Stimulated activated naive B cell treated with anti-CD40 and anti-IgM and Interleukin-4, amounts not matched to agents 10 μg/mL and 1 μg/mL and 100 μg/mL, for 72 hours (primary cell): ENCODE measurements around the gene MYO18B.
A peak's percentile ranks its signal among the peaks of the same experiment; 100 is the strongest.
"Not testable (repeated sequence)": the region's sequence is repeated elsewhere in the genome, so short reads cannot be mapped to it uniquely, and the experiment has no call there.

Experiments used
- ATAC-seq, 2 donors: fragments of 150-1000 bp; cut with Tn5 transposase; replicated peaks; 2 replicates each; pipeline ENCODE4 v1.10.0; 2021; ENCODE audit warnings: moderate library complexity in 1 of 2
- DNase-seq: peaks from one replicate; pipeline ENCODE4 v3.0.0; 2021
- H3K27ac Mint-ChIP-seq: one replicate; pipeline ENCODE4 v1.8.0; 2022; ENCODE audit warnings: mild to moderate bottlenecking, mixed read lengths
- H3K27me3 Mint-ChIP-seq, 2 donors: one replicate each; pipeline ENCODE4 v1.8.0; 2022; ENCODE audit warnings: mixed read lengths in 2 of 2
- H3K36me3 Mint-ChIP-seq, 2 donors: one replicate each; pipeline ENCODE4 v1.8.0; 2022; ENCODE audit warnings: mixed read lengths in 2 of 2, mild to moderate bottlenecking in 1 of 2
- H3K4me1 Mint-ChIP-seq, 2 donors: one replicate each; pipeline ENCODE4 v1.8.0; 2022; ENCODE audit warnings: mixed read lengths in 2 of 2, mild to moderate bottlenecking in 1 of 2
- H3K4me3 Mint-ChIP-seq, 2 donors: one replicate each; pipeline ENCODE4 v1.8.0; 2022; ENCODE audit warnings: mild to moderate bottlenecking in 2 of 2, mixed read lengths in 2 of 2, moderate library complexity in 1 of 2
- H3K9me3 Mint-ChIP-seq, 2 donors: one replicate each; pipeline ENCODE4 v1.8.0; 2022; ENCODE audit warnings: mixed read lengths in 2 of 2, mild to moderate bottlenecking in 1 of 2

The MYO18B gene

GRCh38 chr22:25704701-25705100, 37.3 kb upstream of the MYO18B start:
- DNase-seq, result no peak
- peak in 1 of 2 donors; percentile 43 for ATAC-seq
- Mint-ChIP-seq H3K36me3 (peaks cover 35 to 61% of the 10 kb centered on the region in 2 donors), H3K4me3 (no peak overlapping the region), H3K27me3 (no peaks in the 10 kb centered on the region), H3K4me1 (peaks cover 7 to 14% of the 10 kb centered on the region in 2 donors), H3K9me3 (no peaks in the 10 kb centered on the region), H3K27ac (no peak overlapping the region)

DNA sequence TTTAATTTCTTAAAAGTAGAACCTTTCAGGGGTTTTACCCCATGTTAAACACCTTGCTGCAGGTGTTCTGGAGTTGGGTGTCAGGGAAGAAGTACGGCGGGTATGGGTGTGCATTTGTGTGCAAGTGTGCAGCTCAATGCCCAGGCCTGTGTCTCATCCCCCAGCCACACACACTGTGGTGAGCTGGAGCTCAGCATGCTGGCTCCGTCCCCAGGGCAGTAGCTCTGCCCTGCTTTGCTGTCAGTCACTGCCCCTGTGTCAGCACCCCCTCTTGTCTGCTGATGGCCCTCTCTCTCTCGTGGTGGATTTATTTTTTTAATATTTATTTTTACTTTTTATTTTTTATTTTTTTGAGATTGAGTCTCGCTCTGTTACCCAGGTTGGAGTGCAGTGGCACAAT, 35.8 kb upstream of the MYO18B start:
- H3K9me3 Mint-ChIP-seq, result no peaks in the 10 kb centered on the region
- H3K4me3 Mint-ChIP-seq, result no peak overlapping the region
- peaks cover 33 to 57% of the 10 kb centered on the region in 2 donors for H3K36me3 Mint-ChIP-seq
- H3K4me1 Mint-ChIP-seq, result peaks cover 7 to 9% of the 10 kb centered on the region in 2 donors
- DNase-seq (no peak), ATAC-seq (no peak)
- no peaks in the 10 kb centered on the region for H3K27me3 Mint-ChIP-seq
- H3K27ac Mint-ChIP-seq, result no peak overlapping the region

- not testable (repeated sequence) for ATAC-seq, H3K4me3 Mint-ChIP-seq, H3K4me1 Mint-ChIP-seq, DNase-seq, H3K9me3 Mint-ChIP-seq, H3K27me3 Mint-ChIP-seq
- H3K27ac Mint-ChIP-seq, result peak overlapping the region; percentile 16
- peaks cover 43 to 63% of the 10 kb centered on the region in 2 donors for H3K36me3 Mint-ChIP-seq
Measured at GRCh38 chr22:25708430-25708829, 33.6 kb upstream of the MYO18B start.

DNA sequence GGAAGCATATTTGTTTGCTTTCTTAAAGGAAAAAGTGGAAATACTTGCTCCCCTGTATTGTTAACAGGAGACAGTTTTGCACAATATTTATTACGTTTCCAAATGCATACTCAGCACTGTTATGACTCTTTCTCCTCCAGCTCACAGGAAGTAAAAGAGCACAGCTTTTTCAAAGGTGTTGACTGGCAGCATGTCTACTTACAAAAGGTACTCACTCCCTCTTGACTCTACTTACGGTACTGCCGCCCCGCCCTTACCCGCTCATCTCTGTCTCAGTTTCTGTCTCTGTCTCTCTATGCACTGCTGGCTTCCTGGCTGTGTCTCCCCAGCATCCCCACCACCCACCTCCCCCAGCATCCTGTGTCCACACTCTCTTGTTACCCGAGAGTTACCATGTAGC, 32.2 kb upstream of the MYO18B start:
- DNase-seq, result no peak
- Mint-ChIP-seq H3K27me3 (no peaks in the 10 kb centered on the region), H3K27ac (peak overlapping the region; percentile 11), H3K4me3 (no peak overlapping the region), H3K9me3 (no peaks in the 10 kb centered on the region), H3K36me3 (peaks cover 38 to 53% of the 10 kb centered on the region in 2 donors), H3K4me1 (peaks cover 0 to 5% of the 10 kb centered on the region in 2 donors)
- no peak for ATAC-seq

GRCh38 chr22:25710501-25710900, 31.5 kb upstream of the MYO18B start:
- ATAC-seq (no peak), DNase-seq (no peak)
- Mint-ChIP-seq H3K36me3 (peaks cover 37 to 46% of the 10 kb centered on the region in 2 donors), H3K27me3 (no peaks in the 10 kb centered on the region), H3K27ac (no peak overlapping the region), H3K4me1 (peaks cover 0 to 3% of the 10 kb centered on the region in 2 donors), H3K4me3 (no peak overlapping the region), H3K9me3 (no peaks in the 10 kb centered on the region)

DNA sequence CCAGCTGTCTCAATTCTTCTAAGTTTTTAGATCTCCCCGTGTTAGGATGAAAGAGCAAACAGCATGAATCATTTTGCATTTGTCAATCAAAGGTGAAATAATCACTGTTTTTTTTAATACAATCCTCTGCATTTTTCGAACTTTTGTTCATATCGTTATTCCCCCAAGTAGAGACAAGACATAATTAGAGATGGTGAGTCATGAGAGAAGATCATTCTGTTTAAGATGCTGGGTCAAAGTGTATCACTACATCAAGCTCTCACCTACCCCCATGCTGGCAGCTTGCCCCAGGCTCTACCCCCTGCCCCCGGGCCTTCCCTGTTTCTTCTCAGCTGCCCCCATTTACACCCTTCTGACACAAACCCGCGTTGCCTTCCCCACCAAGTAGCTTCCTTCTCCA, 30.5 kb upstream of the MYO18B start:
- Mint-ChIP-seq H3K4me1 (peaks cover 0 to 3% of the 10 kb centered on the region in 2 donors), H3K27ac (peak overlapping the region; percentile 81), H3K36me3 (peaks cover 33 to 43% of the 10 kb centered on the region in 2 donors), H3K27me3 (no peaks in the 10 kb centered on the region), H3K4me3 (no peak overlapping the region), H3K9me3 (no peaks in the 10 kb centered on the region)
- ATAC-seq (no peak), DNase-seq (no peak)

- Mint-ChIP-seq H3K27me3 (no peaks in the 10 kb centered on the region), H3K4me3 (no peak overlapping the region), H3K4me1 (no peaks in the 10 kb centered on the region), H3K9me3 (no peaks in the 10 kb centered on the region), H3K36me3 (peaks cover 22 to 32% of the 10 kb centered on the region in 2 donors), H3K27ac (no peak overlapping the region)
- ATAC-seq, result no peak
- no peak for DNase-seq
Measured at GRCh38 chr22:25712661-25713400, 29.2 kb upstream of the MYO18B start.

- Mint-ChIP-seq H3K36me3 (peaks cover 20 to 36% of the 10 kb centered on the region in 2 donors), H3K27ac (no peak overlapping the region), H3K9me3 (no peaks in the 10 kb centered on the region), H3K4me1 (no peaks in the 10 kb centered on the region), H3K27me3 (no peaks in the 10 kb centered on the region), H3K4me3 (no peak overlapping the region)
- DNase-seq (no peak), ATAC-seq (no peak)
Measured at GRCh38 chr22:25714070-25714469, 27.9 kb upstream of the MYO18B start.

DNA sequence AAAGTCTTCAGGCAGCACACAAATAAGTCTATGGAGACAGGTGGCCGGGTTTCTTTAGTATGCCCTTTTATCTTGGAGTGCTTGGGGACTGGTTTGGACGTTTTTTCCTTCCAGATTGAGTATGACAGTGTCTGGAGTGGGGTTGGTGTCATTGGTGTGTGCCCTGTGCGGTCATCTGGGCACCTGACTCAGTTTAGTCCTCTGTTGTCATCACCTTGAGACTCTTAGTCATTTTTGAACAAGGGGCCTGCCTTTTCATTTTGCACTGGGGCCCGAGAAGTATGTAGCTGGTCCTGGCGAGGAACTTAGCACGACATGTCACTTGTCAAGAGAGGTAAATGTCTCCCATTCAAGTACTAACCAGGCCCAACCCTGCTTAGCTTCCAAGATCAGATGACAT, 27.2 kb upstream of the MYO18B start:
- Mint-ChIP-seq H3K4me3 (no peak overlapping the region), H3K9me3 (no peaks in the 10 kb centered on the region), H3K36me3 (peaks cover 20 to 35% of the 10 kb centered on the region in 2 donors), H3K27me3 (no peaks in the 10 kb centered on the region), H3K4me1 (no peaks in the 10 kb centered on the region), H3K27ac (no peak overlapping the region)
- no peak for DNase-seq
- ATAC-seq, result no peak

- ATAC-seq (no peak), DNase-seq (no peak)
- H3K4me3 Mint-ChIP-seq, result no peak overlapping the region
- H3K9me3 Mint-ChIP-seq, result no peaks in the 10 kb centered on the region
- H3K27me3 Mint-ChIP-seq, result no peaks in the 10 kb centered on the region
- H3K4me1 Mint-ChIP-seq, result no peaks in the 10 kb centered on the region
- H3K27ac Mint-ChIP-seq, result no peak overlapping the region
- H3K36me3 Mint-ChIP-seq, result peaks cover 12 to 25% of the 10 kb centered on the region in 2 donors
Measured at GRCh38 chr22:25716637-25717036, 25.4 kb upstream of the MYO18B start.

- H3K27me3 Mint-ChIP-seq, result no peaks in the 10 kb centered on the region
- H3K36me3 Mint-ChIP-seq, result peaks cover 12 to 28% of the 10 kb centered on the region in 2 donors
- ATAC-seq (no peak), DNase-seq (no peak)
- no peaks in the 10 kb centered on the region for H3K9me3 Mint-ChIP-seq
- no peak overlapping the region for H3K4me3 Mint-ChIP-seq
- no peaks in the 10 kb centered on the region for H3K4me1 Mint-ChIP-seq
- no peak overlapping the region for H3K27ac Mint-ChIP-seq
Measured at GRCh38 chr22:25718135-25718840, 23.7 kb upstream of the MYO18B start.

DNA sequence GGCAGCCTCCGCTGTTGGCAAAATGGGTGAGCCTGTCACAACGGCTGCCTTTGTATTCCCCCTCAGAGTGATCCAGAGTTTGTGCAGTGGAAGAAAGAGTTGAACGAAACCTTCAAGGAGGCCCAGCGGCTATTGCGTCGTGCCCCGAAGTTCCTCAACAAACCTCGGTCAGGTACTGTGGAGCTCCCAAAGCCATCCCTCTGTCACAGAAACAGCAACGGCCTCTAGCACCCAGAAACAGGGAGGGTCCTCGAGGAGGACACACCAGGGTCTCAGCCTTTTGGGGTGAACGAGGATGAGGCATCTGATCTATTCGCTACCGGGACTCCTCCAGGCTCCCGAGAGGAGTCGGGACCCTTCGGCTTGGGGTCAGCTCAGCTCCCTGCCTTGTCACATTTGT, 19.8 kb upstream of the MYO18B start:
- Mint-ChIP-seq H3K4me1 (no peaks in the 10 kb centered on the region), H3K27me3 (no peaks in the 10 kb centered on the region), H3K9me3 (no peaks in the 10 kb centered on the region), H3K36me3 (peaks cover 14 to 31% of the 10 kb centered on the region in 2 donors), H3K4me3 (no peak overlapping the region), H3K27ac (no peak overlapping the region)
- DNase-seq (no peak), ATAC-seq (no peak)

GRCh38 chr22:25722626-25723025, 19.4 kb upstream of the MYO18B start:
- Mint-ChIP-seq H3K27ac (no peak overlapping the region), H3K4me1 (no peaks in the 10 kb centered on the region)

DNA sequence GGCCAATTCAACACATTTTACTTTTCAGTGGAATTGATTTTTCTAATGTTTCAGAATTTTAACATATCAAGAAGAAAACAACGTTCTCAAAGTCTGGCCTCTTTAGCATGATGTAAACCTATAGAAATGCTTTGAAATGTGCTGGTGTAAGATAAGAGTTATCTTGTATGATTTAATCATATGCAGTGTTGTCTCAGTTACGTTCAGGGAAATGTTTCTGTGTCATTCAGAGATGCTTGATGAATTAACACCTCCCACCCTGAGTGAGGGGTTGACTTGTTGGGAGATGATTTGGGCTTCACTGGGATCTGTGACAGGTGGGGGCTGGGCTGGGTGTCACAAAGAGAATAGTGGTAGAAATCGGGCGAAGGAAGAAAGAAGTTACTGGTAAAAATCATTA, 15.7 kb upstream of the MYO18B start:
- peaks cover 18 to 37% of the 10 kb centered on the region in 2 donors for H3K36me3 Mint-ChIP-seq
- H3K27ac Mint-ChIP-seq, result peak overlapping the region; percentile 16
- no peaks in the 10 kb centered on the region for H3K9me3 Mint-ChIP-seq
- peaks cover 10 to 17% of the 10 kb centered on the region in 2 donors for H3K4me1 Mint-ChIP-seq
- ATAC-seq (no peak), DNase-seq (no peak)
- peak overlapping the region in 1 of 2 donors; percentile 14 for H3K4me3 Mint-ChIP-seq
- no peaks in the 10 kb centered on the region for H3K27me3 Mint-ChIP-seq

More at GRCh38 chr22:25722626-25723025, 19.4 kb upstream of the MYO18B start:
- ATAC-seq, result no peak
- H3K27me3 Mint-ChIP-seq, result no peaks in the 10 kb centered on the region
- H3K4me3 Mint-ChIP-seq, result no peak overlapping the region
- H3K36me3 Mint-ChIP-seq, result peaks cover 14 to 31% of the 10 kb centered on the region in 2 donors
- DNase-seq, result no peak
- no peaks in the 10 kb centered on the region for H3K9me3 Mint-ChIP-seq

DNA sequence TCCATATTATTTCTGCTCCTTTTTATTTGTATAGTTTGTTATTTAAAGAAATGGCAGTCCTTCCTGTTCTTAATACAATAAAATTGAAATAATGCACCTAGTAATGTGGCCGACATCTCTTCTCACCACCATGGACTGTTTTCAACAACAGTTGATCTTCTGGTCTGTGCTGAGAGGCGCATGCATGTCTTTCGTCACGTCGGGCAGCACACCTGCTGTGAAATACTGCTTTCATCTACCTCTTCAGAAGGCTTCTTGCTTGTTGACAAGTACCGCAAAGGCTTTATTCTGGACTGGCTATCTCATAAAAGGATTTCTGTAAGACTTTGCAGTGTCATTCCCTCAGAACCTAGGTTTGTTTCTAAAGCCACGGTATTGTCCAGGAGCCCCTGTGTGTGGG, 13.9 kb upstream of the MYO18B start:
- H3K36me3 Mint-ChIP-seq, result peaks cover 12 to 28% of the 10 kb centered on the region in 2 donors
- H3K27ac Mint-ChIP-seq, result no peak overlapping the region
- H3K9me3 Mint-ChIP-seq, result no peaks in the 10 kb centered on the region
- peaks cover 10 to 17% of the 10 kb centered on the region in 2 donors for H3K4me1 Mint-ChIP-seq
- DNase-seq (no peak), ATAC-seq (no peak)
- H3K27me3 Mint-ChIP-seq, result no peaks in the 10 kb centered on the region
- no peak overlapping the region for H3K4me3 Mint-ChIP-seq
